ENCODE data around the gene PALMD. TPM values are rescaled to one million over a fixed set of nuclear protein-coding genes. Genes with fewer than 3 reads are reported as not detected.

PALMD gene
- total and polyA plus RNA-seq, 2 of the 8 experiments (the other 6 are each of a cell fraction or from before 2014, with no cell fraction given): not detected

DNA sequence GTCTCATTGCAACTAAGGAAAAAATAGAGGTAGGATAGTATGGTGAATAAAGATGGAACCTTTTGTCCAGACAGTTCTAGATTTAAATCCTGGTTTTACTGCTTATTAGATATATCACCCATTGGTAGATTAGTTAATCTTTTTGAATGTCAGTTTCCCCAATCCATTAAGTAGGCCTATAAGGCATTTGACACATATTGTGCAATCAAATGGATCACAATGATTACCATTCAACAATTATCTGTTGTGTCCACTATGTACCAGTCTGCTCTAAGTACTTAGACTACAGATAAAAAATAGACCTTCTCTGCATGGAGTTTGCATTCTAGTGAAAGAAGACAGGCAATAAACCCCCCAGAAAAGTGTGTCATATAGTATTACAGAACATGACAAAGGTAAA is 6.0 kb upstream of the PALMD start:
- Histone ChIP-seq H3K9ac (replicated peaks in 1 of 4; ENCODE audit: extremely low read depth in 1 of 4, low read depth in 3 of 4, low read length in 3 of 4) (no peak overlapping the region), H3K79me2 (ENCODE audit: control insufficient read depth in 1 of 2, insufficient read depth in 2 of 2, low read length in 2 of 2) (no peaks in the 10 kb centered on the region), H4K8ac (ENCODE audit: extremely low read depth, insufficient read depth, low read length) (no peak overlapping the region), H4K20me1 (replicated peaks in 1 of 2; ENCODE audit: control insufficient read depth in 1 of 2, insufficient read depth in 2 of 2, low read length in 2 of 2) (no peaks in the 10 kb centered on the region), H2BK15ac (ENCODE audit: low read length) (no peak overlapping the region), H3K27ac (ENCODE audit: low read depth, low read length) (no peak overlapping the region), H3K9me3 (ENCODE audit: insufficient read depth in 2 of 2, low read depth in 1 of 2, low read length in 1 of 2) (no peaks in the 10 kb centered on the region), H2BK120ac (replicated peaks; ENCODE audit: low read depth, low read length) (no peak overlapping the region), H4K5ac (ENCODE audit: insufficient read length, low read depth, low read length) (no peak overlapping the region), H2AK5ac (ENCODE audit: low read depth, low read length) (no peak overlapping the region), H3K23me2 (ENCODE audit: low read depth, low read length) (no peaks in the 10 kb centered on the region), H3K23ac (ENCODE audit: insufficient read length) (no peak overlapping the region), H3K27me3 (replicated peaks in 1 of 4; ENCODE audit: control insufficient read depth in 3 of 4, extremely low read depth in 1 of 4, insufficient read depth in 3 of 4, low read length in 3 of 4) (no peaks in the 10 kb centered on the region), H3K4me3 (ENCODE audit: extremely low read depth in 1 of 4, insufficient read depth in 2 of 4, low read depth in 3 of 4, low read length in 4 of 4) (no peak overlapping the region), H3K14ac (ENCODE audit: insufficient read length) (no peak overlapping the region), H2AFZ (ENCODE audit: low read length) (no peak overlapping the region), H3K56ac (replicated peaks; ENCODE audit: insufficient read length, low read depth, low read length) (no peak overlapping the region), H2BK20ac (ENCODE audit: low read length) (no peak overlapping the region), H3K4me1 (replicated peaks in 1 of 4; ENCODE audit: control insufficient read depth in 3 of 4, insufficient read depth in 4 of 4, low read length in 3 of 4) (peaks cover 0 to 2% (median 0%) of the 10 kb centered on the region in 4 experiments; a peak in 1 of 7 replicates), H3K18ac (ENCODE audit: extremely low read depth, low read length) (no peak overlapping the region), H2BK5ac (ENCODE audit: low read depth, low read length) (no peak overlapping the region), H3K79me1 (ENCODE audit: low read depth, low read length) (no peaks in the 10 kb centered on the region), H3K36me3 (ENCODE audit: control insufficient read depth in 2 of 4, insufficient read depth in 4 of 4, low read length in 3 of 4) (no peaks in the 10 kb centered on the region), H3K4me2 (ENCODE audit: insufficient read depth in 1 of 2, low read depth in 2 of 2, low read length in 2 of 2) (no peak overlapping the region), H2BK12ac (ENCODE audit: low read depth, low read length) (no peak overlapping the region), H4K91ac (replicated peaks; ENCODE audit: insufficient read length, low read length) (no peak overlapping the region), H3K4ac (replicated peaks; ENCODE audit: insufficient read length, low read depth, low read length) (no peak overlapping the region)
- POLR2A ChIA-PET (ENCODE audit: partially characterized antibody): no interaction called here
- DNase-seq (ENCODE audit: low read depth in 1 of 2, low spot score in 2 of 2) (no peak), FAIRE-seq (no peak)
- CTCF ChIA-PET (ENCODE audit: partially characterized antibody): no interaction called here
- TF ChIP-seq PHF8 (conservative IDR thresholded peaks at IDR 0.05; ENCODE audit: low read depth, low read length) (no peak), YY1 (IDR thresholded peaks at IDR 0.05; ENCODE audit: low read depth, low read length) (no peak), ZNF274 (IDR thresholded peaks at IDR 0.05; ENCODE audit: borderline replicate concordance, extremely low read depth, low read length) (no peak), NANOG (IDR thresholded peaks at IDR 0.05; ENCODE audit: insufficient read depth, low read depth, low read length, poor library complexity, severe bottlenecking) (no peak), POLR2A (IDR thresholded peaks at IDR 0.05; ENCODE audit: control extremely low read depth in 1 of 2, low read depth in 2 of 2, low read length in 2 of 2) (no peak), ASH2L (IDR thresholded peaks at IDR 0.05; ENCODE audit: low read length) (no peak), POLR2AphosphoS5 (IDR thresholded peaks at IDR 0.05; ENCODE audit: low read depth, low read length) (no peak), TAF1 (IDR thresholded peaks at IDR 0.05; ENCODE audit: low read depth, low read length) (no peak), SP4 (IDR thresholded peaks at IDR 0.05; ENCODE audit: low read length) (no peak), KDM5A (IDR thresholded peaks at IDR 0.05; ENCODE audit: low read length) (no peak), CBX5 (IDR thresholded peaks at IDR 0.05; ENCODE audit: low read depth, low read length) (no peak), TAF7 (optimal IDR thresholded peaks at IDR 0.05; ENCODE audit: borderline replicate concordance, low read depth, low read length) (no peak), KDM4A (IDR thresholded peaks at IDR 0.05; ENCODE audit: low read depth, low read length, severe bottlenecking) (no peak), EGR1 (IDR thresholded peaks at IDR 0.05; ENCODE audit: borderline replicate concordance, low read depth, low read length) (no peak)
- TF ChIP-seq, protein P1, sequence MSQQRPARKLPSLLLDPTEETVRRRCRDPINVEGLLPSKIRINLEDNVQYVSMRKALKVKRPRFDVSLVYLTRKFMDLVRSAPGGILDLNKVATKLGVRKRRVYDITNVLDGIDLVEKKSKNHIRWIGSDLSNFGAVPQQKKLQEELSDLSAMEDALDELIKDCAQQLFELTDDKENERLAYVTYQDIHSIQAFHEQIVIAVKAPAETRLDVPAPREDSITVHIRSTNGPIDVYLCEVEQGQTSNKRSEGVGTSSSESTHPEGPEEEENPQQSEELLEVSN (IDR thresholded peaks at IDR 0.05): no peak
- TF ChIP-seq, protein P2, sequence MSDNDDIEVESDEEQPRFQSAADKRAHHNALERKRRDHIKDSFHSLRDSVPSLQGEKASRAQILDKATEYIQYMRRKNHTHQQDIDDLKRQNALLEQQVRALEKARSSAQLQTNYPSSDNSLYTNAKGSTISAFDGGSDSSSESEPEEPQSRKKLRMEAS (IDR thresholded peaks at IDR 0.05): no peak
